LNCaP clone FGC (cell line): ENCODE measurements around the gene ARHGAP18.
"Not testable (repeated sequence)": the region's sequence is repeated elsewhere in the genome, so short reads cannot be mapped to it uniquely, and the experiment has no call there.

ENCODE experiments used
- DNase-seq: peaks from one replicate; pipeline ENCODE4 v3.0.0-alpha.2; 2011; ENCODE audit warnings: low read depth
- H3K4me3 ChIP-seq: 2 replicates; pipeline ENCODE4 v1.5.1; 2011; ENCODE audit warnings: mild to moderate bottlenecking, low read depth, low read length, control low read depth
- TF ChIP-seq, protein P1 (sequence below): IDR thresholded peaks from 2 replicates; pipeline ENCODE4 v1.5.1; 2012; ENCODE audit warnings: mild to moderate bottlenecking; ENCODE audit not compliant: control insufficient read depth, insufficient read depth; ENCODE audit errors: extremely low read depth

The ARHGAP18 gene

GRCh38 chr6:129575378-129576118, 134.4 kb downstream of the ARHGAP18 start:
- DNase-seq = peak; percentile 21
- peak overlapping the region; percentile 4; the same call in 1 of the 2 replicates for H3K4me3 ChIP-seq
- TF ChIP-seq, protein P1, sequence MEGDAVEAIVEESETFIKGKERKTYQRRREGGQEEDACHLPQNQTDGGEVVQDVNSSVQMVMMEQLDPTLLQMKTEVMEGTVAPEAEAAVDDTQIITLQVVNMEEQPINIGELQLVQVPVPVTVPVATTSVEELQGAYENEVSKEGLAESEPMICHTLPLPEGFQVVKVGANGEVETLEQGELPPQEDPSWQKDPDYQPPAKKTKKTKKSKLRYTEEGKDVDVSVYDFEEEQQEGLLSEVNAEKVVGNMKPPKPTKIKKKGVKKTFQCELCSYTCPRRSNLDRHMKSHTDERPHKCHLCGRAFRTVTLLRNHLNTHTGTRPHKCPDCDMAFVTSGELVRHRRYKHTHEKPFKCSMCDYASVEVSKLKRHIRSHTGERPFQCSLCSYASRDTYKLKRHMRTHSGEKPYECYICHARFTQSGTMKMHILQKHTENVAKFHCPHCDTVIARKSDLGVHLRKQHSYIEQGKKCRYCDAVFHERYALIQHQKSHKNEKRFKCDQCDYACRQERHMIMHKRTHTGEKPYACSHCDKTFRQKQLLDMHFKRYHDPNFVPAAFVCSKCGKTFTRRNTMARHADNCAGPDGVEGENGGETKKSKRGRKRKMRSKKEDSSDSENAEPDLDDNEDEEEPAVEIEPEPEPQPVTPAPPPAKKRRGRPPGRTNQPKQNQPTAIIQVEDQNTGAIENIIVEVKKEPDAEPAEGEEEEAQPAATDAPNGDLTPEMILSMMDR = peak; percentile 79

GRCh38 chr6:129574605-129575004, 135.4 kb downstream of the ARHGAP18 start:
- not testable (repeated sequence) for DNase-seq, H3K4me3 ChIP-seq

GRCh38 chr6:129570929-129571328, 139.0 kb downstream of the ARHGAP18 start:
- not testable (repeated sequence) for DNase-seq, H3K4me3 ChIP-seq

GRCh38 chr6:129568015-129568414, 142.0 kb downstream of the ARHGAP18 start:
- TF ChIP-seq, protein P1 = no peak
- no peak for DNase-seq
- no peak overlapping the region for H3K4me3 ChIP-seq

- H3K4me3 ChIP-seq = no peak overlapping the region
- TF ChIP-seq, protein P1 = peak; percentile 39
- DNase-seq = no peak
Measured at GRCh38 chr6:129567374-129567773, 142.6 kb downstream of the ARHGAP18 start.

- TF ChIP-seq, protein P1 = no peak
- DNase-seq = no peak
- no peak overlapping the region for H3K4me3 ChIP-seq
Measured at GRCh38 chr6:129565811-129566210, 144.2 kb downstream of the ARHGAP18 start.

DNA sequence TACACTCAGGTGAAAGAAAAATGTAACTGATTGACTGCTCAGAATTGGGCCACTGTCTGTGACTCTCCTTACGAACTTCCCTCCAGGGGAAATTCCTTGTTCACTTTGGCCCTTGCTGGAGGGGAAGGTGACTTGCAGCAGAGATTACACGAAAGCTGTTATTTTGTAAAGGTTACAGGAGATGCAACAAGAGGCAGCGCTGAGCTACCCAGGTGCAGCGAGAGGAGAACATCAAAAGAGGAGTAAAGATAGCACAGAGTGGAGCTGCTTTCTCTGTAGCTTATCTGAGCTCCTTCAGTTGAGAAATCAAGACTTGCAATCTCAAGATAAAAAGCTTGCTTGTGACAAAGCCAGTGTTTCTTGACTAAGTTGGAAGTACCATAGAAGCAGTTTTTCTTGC, 144.6 kb downstream of the ARHGAP18 start:
- no peak for DNase-seq
- H3K4me3 ChIP-seq = no peak overlapping the region
- TF ChIP-seq, protein P1 = no peak

DNA sequence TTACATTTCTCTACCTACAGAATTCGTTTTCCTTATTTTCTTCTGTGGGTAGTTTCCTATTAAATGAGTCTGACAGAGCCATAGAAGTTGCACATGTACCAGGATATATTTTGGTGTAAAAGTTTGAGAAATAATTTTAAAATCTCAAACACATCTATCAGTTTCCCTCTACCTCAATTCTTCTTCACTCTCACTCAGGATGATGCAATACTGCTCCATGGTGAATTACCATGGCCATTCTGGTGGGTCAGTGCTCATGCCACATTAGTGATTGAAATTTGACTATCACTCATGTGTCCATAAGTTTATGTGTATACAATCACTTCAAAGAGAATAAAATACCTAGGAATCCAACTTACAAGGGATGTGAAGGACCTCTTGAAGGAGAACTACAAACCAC, 151.7 kb downstream of the ARHGAP18 start:
- H3K4me3 ChIP-seq = no peak overlapping the region
- no peak for DNase-seq
- TF ChIP-seq, protein P1 = no peak
